AML-193 (cell line): ENCODE results near the gene GIMAP8.
"Not testable (repeated sequence)": the region's sequence is repeated elsewhere in the genome, so short reads cannot be mapped to it uniquely, and the experiment has no call there.

Source experiments
- DNase-seq, 2 experiments: peaks; one replicate each; lab custom pipeline; 2025; lab: John Stamatoyannopoulos, UW

GIMAP8 gene

DNA sequence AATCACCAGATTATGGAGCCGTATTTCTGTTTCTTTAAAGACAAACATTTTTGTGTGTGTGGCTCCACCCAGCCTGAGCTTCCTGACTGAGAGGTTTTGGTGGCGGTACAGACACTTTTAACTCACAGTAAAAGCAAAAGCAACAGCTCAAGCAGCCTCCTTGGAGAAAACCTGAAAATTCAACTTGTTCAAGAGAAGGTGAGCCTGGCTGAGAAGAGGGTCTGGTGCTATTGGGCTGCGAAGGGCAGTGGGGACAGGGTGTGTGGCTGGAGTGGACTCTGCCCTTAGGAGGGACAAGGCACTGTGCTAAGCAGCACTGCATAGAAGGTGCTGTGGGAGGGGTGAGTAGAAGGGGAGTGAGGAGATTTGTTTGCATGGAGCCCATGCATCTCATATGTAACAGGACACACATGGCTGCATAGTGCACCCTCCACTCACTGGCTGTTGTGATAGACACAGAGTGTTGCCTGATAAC is 64.4 kb downstream of the GIMAP8 start, which contains the start of gene GIMAP7:
Gene GIMAP7 (plus strand): TSS at position 125 of the 475 bp plus-strand sequence. CDS start 5,103 bp downstream, outside the sequence.
- no peak for DNase-seq

DNA sequence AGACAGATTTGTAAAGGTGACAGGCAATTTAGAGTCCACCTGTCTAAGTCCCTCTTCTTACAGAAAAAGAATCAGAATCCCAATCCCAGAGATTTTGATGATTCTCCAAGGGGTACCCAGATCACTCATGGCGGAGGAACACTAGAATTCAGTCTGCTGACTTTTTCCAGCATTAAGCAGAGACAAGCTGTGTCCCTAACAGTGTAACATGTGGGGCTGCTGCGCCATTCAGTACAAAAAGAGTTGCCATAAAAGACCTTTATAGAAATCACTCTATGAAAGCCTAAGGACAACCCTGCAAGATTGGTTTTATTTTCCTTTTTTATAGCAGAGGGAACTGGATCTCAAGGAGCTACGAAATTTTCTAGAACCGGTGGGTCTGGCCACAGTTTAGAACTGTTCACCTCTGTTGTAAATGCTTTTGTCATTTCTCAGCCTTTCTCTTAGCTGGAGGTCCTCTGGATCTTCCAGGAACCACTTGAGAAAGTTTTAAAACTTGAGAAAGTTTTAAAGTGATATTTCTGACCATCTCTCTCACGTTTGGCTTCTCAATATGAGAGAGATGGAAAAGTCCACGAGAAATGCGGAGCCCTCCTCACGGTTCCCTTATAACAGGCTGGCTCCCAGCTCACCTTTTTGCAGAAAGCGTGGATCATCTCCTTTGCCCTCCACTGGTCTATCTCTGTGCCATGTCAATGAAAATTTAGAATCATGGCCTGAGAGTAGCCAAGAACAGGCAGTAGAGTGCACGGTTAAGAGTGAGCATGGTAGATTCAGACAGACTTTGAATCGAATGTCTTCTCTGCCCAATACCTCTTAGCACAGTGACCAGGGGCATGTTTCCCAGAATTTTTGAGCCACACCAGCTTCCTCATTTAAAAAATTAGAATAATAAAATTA is 65.1 kb downstream of the GIMAP8 start:
- no peak for DNase-seq

DNA sequence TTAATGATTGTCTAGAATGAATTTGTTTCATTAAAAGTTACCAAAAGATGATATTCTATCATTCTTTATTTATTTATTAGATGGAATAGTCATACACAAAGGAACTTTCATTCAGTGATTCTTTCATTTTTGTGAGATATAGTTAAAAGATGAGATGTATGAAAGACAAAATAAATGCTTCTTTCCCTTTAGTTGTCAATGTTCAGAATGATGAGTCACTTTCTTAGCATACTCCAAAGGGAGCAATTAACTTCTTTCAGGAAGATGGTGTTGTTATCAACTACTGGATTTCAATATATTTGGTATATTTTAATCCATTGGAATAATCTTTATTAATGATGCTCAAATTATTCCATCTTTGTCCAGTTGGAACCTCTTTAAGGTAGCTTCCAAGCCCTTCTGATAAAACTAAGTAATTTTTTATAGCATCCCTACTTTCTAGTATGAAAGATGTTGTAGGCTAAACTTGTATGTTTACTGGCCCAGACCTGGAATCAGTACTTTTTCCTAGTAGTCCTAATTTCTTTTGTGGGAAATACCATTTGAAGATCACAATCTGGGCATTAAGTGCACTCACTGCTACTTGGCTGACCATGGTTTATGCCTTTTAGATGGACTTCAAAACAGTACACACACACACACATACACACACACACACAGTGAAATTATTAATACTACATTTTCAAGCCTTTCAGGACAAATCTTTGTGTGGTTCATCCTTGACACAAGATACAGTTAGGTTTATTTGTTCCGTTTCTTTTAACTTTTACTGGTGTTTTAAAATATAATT is 66.7 kb downstream of the GIMAP8 start:
- DNase-seq: no peak

DNA sequence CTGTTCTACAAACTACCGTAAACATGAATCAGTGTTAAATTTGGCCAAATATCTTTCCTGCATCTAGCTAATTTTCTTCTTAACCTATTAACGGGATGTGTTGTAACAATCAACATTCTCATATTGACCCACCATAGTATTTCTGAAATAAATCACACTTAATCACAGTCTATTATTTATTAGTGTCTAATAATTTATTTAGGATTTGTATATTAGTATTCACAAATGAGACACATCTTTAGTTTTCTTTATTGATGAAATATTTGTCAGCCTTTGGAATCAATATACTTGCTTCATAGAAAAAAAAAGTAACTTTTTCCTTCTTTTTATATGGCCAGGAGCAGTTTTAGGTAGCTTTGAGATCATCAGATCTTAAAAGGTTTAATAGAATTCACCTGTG is 68.9 kb downstream of the GIMAP8 start:
- DNase-seq: no peak

DNA sequence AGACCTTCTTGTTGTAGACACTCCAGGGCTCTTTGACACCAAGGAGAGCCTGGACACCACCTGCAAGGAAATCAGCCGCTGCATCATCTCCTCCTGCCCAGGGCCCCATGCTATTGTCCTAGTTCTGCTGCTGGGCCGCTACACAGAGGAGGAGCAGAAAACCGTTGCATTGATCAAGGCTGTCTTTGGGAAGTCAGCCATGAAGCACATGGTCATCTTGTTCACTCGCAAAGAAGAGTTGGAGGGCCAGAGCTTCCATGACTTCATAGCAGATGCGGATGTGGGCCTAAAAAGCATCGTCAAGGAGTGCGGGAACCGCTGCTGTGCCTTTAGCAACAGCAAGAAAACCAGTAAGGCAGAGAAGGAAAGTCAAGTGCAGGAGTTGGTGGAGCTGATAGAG is 69.7 kb downstream of the GIMAP8 start:
- DNase-seq: no peak

DNA sequence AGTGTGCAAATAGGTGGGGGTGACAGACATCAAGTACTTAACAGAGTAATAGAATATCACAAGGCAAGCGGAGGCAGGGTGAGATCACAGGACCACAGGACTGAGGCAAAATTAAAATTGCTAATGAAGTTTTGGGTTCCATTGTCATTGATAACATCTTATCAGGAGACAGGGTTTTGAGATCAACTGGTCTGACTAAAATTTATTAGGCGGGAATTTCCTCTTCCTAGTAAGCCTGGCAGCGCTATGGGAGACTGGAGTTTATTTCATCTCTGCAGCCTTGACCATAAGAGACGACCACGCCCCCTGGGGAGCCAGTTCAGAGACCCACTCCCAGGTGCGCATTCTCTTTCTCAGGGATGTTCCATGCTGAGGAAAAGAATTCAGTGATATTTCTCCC is 72.5 kb downstream of the GIMAP8 start:
- DNase-seq: not testable (repeated sequence)

DNA sequence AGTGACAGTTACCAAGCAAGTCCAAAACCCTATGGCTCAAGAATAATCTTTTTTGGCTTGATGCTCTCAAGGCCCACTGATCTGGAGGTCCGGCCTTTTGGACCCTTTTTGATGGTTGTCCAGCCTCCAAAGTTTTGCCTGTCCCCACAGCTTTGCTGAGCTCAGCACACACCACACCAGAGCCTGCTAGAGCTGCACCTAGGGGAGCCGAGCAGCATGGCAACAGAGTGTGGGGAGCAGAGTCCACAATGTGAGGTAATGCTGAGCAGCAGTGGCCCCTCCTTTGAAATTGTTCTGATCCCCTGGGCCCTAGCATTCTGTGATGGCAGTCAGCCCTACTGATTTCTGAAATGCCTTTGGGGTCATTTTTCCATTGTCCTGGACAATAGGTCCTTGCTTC is 73.6 kb downstream of the GIMAP8 start:
- DNase-seq: no peak
